Endodermal cell (in vitro differentiated cells): Measurements from ENCODE around the gene DHX32. TPM values are rescaled to one million over a fixed set of nuclear protein-coding genes. Genes with fewer than 3 reads are reported as not detected.

Experiments used
- DNase-seq: peaks from one replicate; pipeline ENCODE4 v3.0.0-alpha.2; 2017
- H3K27ac ChIP-seq: 2 replicates; pipeline ENCODE4 v1.5.1; 2013; ENCODE audit warnings: mild to moderate bottlenecking, low read depth, low read length, moderate library complexity
- H3K27me3 ChIP-seq: 2 replicates; pipeline ENCODE4 v1.6.1; 2013; ENCODE audit warnings: mild to moderate bottlenecking, low read length, moderate library complexity; ENCODE audit not compliant: insufficient read depth, control insufficient read depth, poor library complexity, severe bottlenecking
- H3K36me3 ChIP-seq: 2 replicates; pipeline ENCODE4 v1.7.0; 2013; ENCODE audit warnings: mild to moderate bottlenecking, low read length, moderate library complexity; ENCODE audit not compliant: control insufficient read depth, insufficient read depth
- H3K4me1 ChIP-seq: one replicate; pipeline ENCODE4 v1.7.0; 2013; ENCODE audit warnings: low read length; ENCODE audit not compliant: control insufficient read depth, insufficient read depth
- H3K4me3 ChIP-seq: 2 replicates; pipeline ENCODE4 v1.5.1; 2013; ENCODE audit warnings: mild to moderate bottlenecking, low read length, moderate library complexity
- H3K9ac ChIP-seq: 2 replicates; pipeline ENCODE4 v1.6.1; 2013; ENCODE audit warnings: mild to moderate bottlenecking, low read length, moderate library complexity; ENCODE audit not compliant: poor library complexity, severe bottlenecking; ENCODE audit errors: extremely low read depth
- H3K9me3 ChIP-seq: 2 replicates; pipeline ENCODE4 v1.6.1; 2013; ENCODE audit warnings: mild to moderate bottlenecking, low read length, moderate library complexity; ENCODE audit not compliant: control insufficient read depth
- H3K27ac Mint-ChIP-seq: 2 replicates; pipeline ENCODE4 v1.8.0; 2020; ENCODE audit warnings: mixed read lengths
- H3K27me3 Mint-ChIP-seq: 2 replicates; pipeline ENCODE4 v1.8.0; 2021; ENCODE audit warnings: mild to moderate bottlenecking, mixed read lengths; ENCODE audit not compliant: insufficient read depth
- H3K36me3 Mint-ChIP-seq: 2 replicates; pipeline ENCODE4 v1.8.0; 2020; ENCODE audit warnings: low read depth, mixed read lengths
- H3K4me1 Mint-ChIP-seq: 2 replicates; pipeline ENCODE4 v1.8.0; 2020; ENCODE audit warnings: mixed read lengths
- H3K4me3 Mint-ChIP-seq: 2 replicates; pipeline ENCODE4 v1.8.0; 2020; ENCODE audit warnings: mild to moderate bottlenecking, moderate library complexity, mixed read lengths
- H3K9me3 Mint-ChIP-seq: 2 replicates; pipeline ENCODE4 v1.8.0; 2020; ENCODE audit warnings: mild to moderate bottlenecking, mixed read lengths
- WGBS, 2 experiments: methylation state at CpG; one replicate each; pipeline versions ENCODE4 v1.1.5 to v1.1.7; 2013; ENCODE audit warnings: missing lambda C conversion rate in 2 of 2, mixed read lengths in 1 of 2; ENCODE audit not compliant: insufficient coverage in 1 of 2, insufficient read length in 1 of 2; 5-methylcytosine and 5-hydroxymethylcytosine counted together
- total RNA-seq, 2 donors: library from RNA; stranded (reverse); fragmentation: NEBNext Ultra II Directional in 1 of 2; extraction: Animal tissue kit (Norgen Biotek cat#: 25700) in 1 of 2; gene quantifications; 2 replicates in 1 of 2; 3 replicates in 1 of 2; pipeline ENCODE4 v1.2.1, GENCODE V29; 2021
- TF ChIP-seq, protein P1 (sequence below): fragments of 200-600 bp; sonication (generic); conservative IDR thresholded peaks from 2 replicates; pipeline ENCODE4 v1.5.0; 2021; ENCODE audit warnings: antibody characterized with exemption, mild to moderate bottlenecking

DHX32 gene
- total RNA-seq, 2 donors from 2014 or later, result 25.4 to 38.1 TPM

DNA sequence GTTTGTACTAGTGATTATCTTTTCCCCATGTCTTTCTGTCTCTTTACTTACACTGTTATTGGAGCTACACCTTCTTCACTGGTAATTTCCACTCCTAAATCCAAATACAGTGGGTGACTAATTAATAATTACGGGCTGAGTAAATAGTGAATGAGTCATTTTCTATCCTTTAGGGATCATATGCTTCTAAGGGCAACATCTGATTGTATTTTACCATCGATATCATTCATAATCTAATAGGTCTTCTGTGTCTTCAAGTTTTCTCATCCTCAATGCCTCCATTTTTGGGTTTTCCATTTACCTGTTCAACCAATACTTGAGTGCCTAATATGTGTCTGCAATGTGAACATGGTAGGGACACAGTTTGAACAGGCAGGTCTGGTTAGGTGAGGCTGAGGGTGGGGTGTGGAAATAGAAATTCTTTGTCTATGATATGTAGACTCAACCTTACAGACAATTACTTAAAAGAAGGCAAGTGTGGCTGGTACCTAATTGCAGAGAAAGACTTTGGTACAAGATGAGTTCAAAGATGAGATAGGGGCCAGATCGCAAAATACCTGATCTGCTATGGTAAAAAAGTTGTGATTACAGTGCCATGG, 5.9 kb upstream of the DHX32 start:
- Mint-ChIP-seq H3K27me3 (peaks cover 4% of the 10 kb centered on the region), H3K4me1 (peaks cover 4% of the 10 kb centered on the region), H3K4me3 (no peak overlapping the region), H3K36me3 (peaks cover 14% of the 10 kb centered on the region), H3K27ac (no peak overlapping the region), H3K9me3 (peaks cover 2% of the 10 kb centered on the region)
- Histone ChIP-seq H3K9ac (no peak overlapping the region), H3K36me3 (no peaks in the 10 kb centered on the region), H3K4me1 (no peaks in the 10 kb centered on the region), H3K9me3 (peaks cover 7% of the 10 kb centered on the region), H3K4me3 (no peak overlapping the region), H3K27me3 (no peaks in the 10 kb centered on the region), H3K27ac (no peak overlapping the region)
- no peak for DNase-seq
- TF ChIP-seq, protein P1, sequence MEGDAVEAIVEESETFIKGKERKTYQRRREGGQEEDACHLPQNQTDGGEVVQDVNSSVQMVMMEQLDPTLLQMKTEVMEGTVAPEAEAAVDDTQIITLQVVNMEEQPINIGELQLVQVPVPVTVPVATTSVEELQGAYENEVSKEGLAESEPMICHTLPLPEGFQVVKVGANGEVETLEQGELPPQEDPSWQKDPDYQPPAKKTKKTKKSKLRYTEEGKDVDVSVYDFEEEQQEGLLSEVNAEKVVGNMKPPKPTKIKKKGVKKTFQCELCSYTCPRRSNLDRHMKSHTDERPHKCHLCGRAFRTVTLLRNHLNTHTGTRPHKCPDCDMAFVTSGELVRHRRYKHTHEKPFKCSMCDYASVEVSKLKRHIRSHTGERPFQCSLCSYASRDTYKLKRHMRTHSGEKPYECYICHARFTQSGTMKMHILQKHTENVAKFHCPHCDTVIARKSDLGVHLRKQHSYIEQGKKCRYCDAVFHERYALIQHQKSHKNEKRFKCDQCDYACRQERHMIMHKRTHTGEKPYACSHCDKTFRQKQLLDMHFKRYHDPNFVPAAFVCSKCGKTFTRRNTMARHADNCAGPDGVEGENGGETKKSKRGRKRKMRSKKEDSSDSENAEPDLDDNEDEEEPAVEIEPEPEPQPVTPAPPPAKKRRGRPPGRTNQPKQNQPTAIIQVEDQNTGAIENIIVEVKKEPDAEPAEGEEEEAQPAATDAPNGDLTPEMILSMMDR, result no peak
- 96 to 100% methylated on average over 2 to 3 of the region's 3 CpGs for WGBS, 2 experiments

DNA sequence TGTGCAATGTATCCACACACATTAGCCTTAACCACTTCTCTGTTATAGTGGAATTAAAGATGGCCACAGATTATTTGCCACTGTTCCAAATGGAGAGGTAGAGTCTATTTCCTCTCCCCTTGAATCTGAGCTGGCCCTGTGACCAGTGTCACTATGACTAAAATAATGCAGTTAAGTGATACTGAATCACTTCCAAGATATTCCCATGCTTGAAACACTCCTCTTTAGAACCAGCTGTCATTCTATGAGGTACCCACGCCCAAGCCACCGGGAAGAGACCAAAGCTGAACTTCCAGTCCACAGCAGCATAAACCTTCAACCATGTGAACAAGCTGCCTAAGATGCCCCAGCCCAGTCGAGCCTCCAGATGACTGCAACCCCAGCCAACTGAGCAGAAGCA, 2.1 kb upstream of the DHX32 start:
- peaks cover 16% of the 10 kb centered on the region for H3K27me3 Mint-ChIP-seq
- H3K36me3 Mint-ChIP-seq, result peaks cover 35% of the 10 kb centered on the region
- peaks cover 18% of the 10 kb centered on the region for H3K4me1 Mint-ChIP-seq
- no peak for DNase-seq
- no peaks in the 10 kb centered on the region for H3K27me3 ChIP-seq
- H3K9me3 ChIP-seq, result peaks cover 23% of the 10 kb centered on the region
- TF ChIP-seq, protein P1, result no peak
- no peak overlapping the region for H3K27ac Mint-ChIP-seq
- no peak overlapping the region for H3K9ac ChIP-seq
- peaks cover 10% of the 10 kb centered on the region for H3K36me3 ChIP-seq
- H3K9me3 Mint-ChIP-seq, result peaks cover 23% of the 10 kb centered on the region
- H3K4me1 ChIP-seq, result peaks cover 4% of the 10 kb centered on the region
- no peak overlapping the region for H3K27ac ChIP-seq
- no peak overlapping the region for H3K4me3 ChIP-seq
- 88% methylated on average over 3 of the region's 3 CpGs; no CpG with 5 or more reads in 1 of the 2 experiments for WGBS, 2 experiments
- H3K4me3 Mint-ChIP-seq, result no peak overlapping the region

DNA sequence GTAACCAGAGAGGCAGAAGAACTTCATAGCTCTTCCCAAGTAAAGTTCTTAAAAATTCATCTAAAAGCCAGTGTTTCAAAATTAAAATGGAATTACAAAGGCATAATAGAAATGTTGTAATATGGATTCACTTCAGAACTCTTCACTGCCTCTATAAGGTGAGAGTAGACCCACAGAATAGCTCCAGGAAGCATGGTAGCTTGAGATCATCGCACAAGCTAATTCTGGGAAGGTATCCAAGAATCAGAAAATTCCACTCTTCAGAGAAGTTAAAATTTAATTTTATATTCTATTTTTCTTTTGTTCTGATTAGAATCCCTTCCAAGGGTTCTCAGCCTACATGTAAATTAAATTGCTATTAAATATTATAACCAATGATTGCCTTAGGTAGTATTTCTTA, 1.5 kb upstream of the DHX32 start:
- Mint-ChIP-seq H3K36me3 (peaks cover 41% of the 10 kb centered on the region), H3K4me1 (peaks cover 18% of the 10 kb centered on the region), H3K4me3 (no peak overlapping the region), H3K27ac (no peak overlapping the region), H3K9me3 (peaks cover 28% of the 10 kb centered on the region), H3K27me3 (peaks cover 16% of the 10 kb centered on the region)
- peaks cover 30% of the 10 kb centered on the region for H3K9me3 ChIP-seq
- TF ChIP-seq, protein P1, result no peak
- no peak overlapping the region for H3K4me3 ChIP-seq
- no peak overlapping the region for H3K9ac ChIP-seq
- 100% methylated on average over 1 of the region's 1 CpG; no CpG with 5 or more reads in 1 of the 2 experiments for WGBS, 2 experiments
- DNase-seq, result no peak
- H3K27ac ChIP-seq, result no peak overlapping the region
- H3K4me1 ChIP-seq, result peaks cover 4% of the 10 kb centered on the region
- H3K36me3 ChIP-seq, result peaks cover 16% of the 10 kb centered on the region
- H3K27me3 ChIP-seq, result no peaks in the 10 kb centered on the region
